ENCODE results near the gene RBMS3.
"Not testable (repeated sequence)": the region's sequence is repeated elsewhere in the genome, so short reads cannot be mapped to it uniquely, and the experiment has no call there.

RBMS3 gene

GRCh38 chr3:29802057-29802456, 521.2 kb downstream of the RBMS3 start:
- no peaks in the 10 kb centered on the region for H3K27me3 ChIP-seq (ENCODE audit: control insufficient read depth, insufficient read depth, low read length)
- H3K27ac ChIP-seq (ENCODE audit: low read depth, low read length) = no peak overlapping the region
- H3K9ac ChIP-seq (ENCODE audit: low read length) = no peak overlapping the region
- H3K36me3 ChIP-seq (ENCODE audit: control insufficient read depth, insufficient read depth, low read length) = no peaks in the 10 kb centered on the region
- no peak overlapping the region for H3K4me3 ChIP-seq (ENCODE audit: low read length)
- H3K4me1 ChIP-seq (ENCODE audit: control insufficient read depth, insufficient read depth, low read length) = no peaks in the 10 kb centered on the region

- Histone ChIP-seq H3K27me3 (ENCODE audit: control insufficient read depth, insufficient read depth, low read length) (no peaks in the 10 kb centered on the region), H3K4me3 (ENCODE audit: low read length) (no peak overlapping the region), H3K4me1 (ENCODE audit: control insufficient read depth, insufficient read depth, low read length) (no peaks in the 10 kb centered on the region), H3K9ac (ENCODE audit: low read length) (no peak overlapping the region), H3K27ac (ENCODE audit: low read depth, low read length) (no peak overlapping the region), H3K36me3 (ENCODE audit: control insufficient read depth, insufficient read depth, low read length) (no peaks in the 10 kb centered on the region)
These were observed 523.2 kb downstream of the RBMS3 start for GRCh38 chr3:29804044-29804443.

GRCh38 chr3:29805757-29806156, 524.9 kb downstream of the RBMS3 start:
- Histone ChIP-seq H3K4me1 (ENCODE audit: control insufficient read depth, insufficient read depth, low read length) (no peaks in the 10 kb centered on the region), H3K4me3 (ENCODE audit: low read length) (no peak overlapping the region), H3K27ac (ENCODE audit: low read depth, low read length) (no peak overlapping the region), H3K27me3 (ENCODE audit: control insufficient read depth, insufficient read depth, low read length) (no peaks in the 10 kb centered on the region), H3K36me3 (ENCODE audit: control insufficient read depth, insufficient read depth, low read length) (no peaks in the 10 kb centered on the region), H3K9ac (ENCODE audit: low read length) (no peak overlapping the region)

- H3K9ac ChIP-seq (ENCODE audit: low read length); H3K27me3 ChIP-seq (ENCODE audit: control insufficient read depth, insufficient read depth, low read length); H3K4me1 ChIP-seq (ENCODE audit: control insufficient read depth, insufficient read depth, low read length); H3K27ac ChIP-seq (ENCODE audit: low read depth, low read length); H3K4me3 ChIP-seq (ENCODE audit: low read length); H3K36me3 ChIP-seq (ENCODE audit: control insufficient read depth, insufficient read depth, low read length): not testable (repeated sequence)
These were observed 527.5 kb downstream of the RBMS3 start for GRCh38 chr3:29808324-29808723.

- Histone ChIP-seq H3K4me1 (ENCODE audit: control insufficient read depth, insufficient read depth, low read length) (no peaks in the 10 kb centered on the region), H3K9ac (ENCODE audit: low read length) (no peak overlapping the region), H3K4me3 (ENCODE audit: low read length) (no peak overlapping the region), H3K36me3 (ENCODE audit: control insufficient read depth, insufficient read depth, low read length) (no peaks in the 10 kb centered on the region), H3K27ac (ENCODE audit: low read depth, low read length) (no peak overlapping the region), H3K27me3 (ENCODE audit: control insufficient read depth, insufficient read depth, low read length) (no peaks in the 10 kb centered on the region)
These were observed 541.2 kb downstream of the RBMS3 start for GRCh38 chr3:29822071-29822470.

- Histone ChIP-seq H3K4me3 (ENCODE audit: low read length) (no peak overlapping the region), H3K36me3 (ENCODE audit: control insufficient read depth, insufficient read depth, low read length) (no peaks in the 10 kb centered on the region), H3K27me3 (ENCODE audit: control insufficient read depth, insufficient read depth, low read length) (no peaks in the 10 kb centered on the region), H3K4me1 (ENCODE audit: control insufficient read depth, insufficient read depth, low read length) (no peaks in the 10 kb centered on the region), H3K27ac (ENCODE audit: low read depth, low read length) (no peak overlapping the region), H3K9ac (ENCODE audit: low read length) (no peak overlapping the region)
These were observed 542.4 kb downstream of the RBMS3 start for GRCh38 chr3:29823233-29823632.

GRCh38 chr3:29826712-29827111, 545.8 kb downstream of the RBMS3 start:
- Histone ChIP-seq H3K4me1 (ENCODE audit: control insufficient read depth, insufficient read depth, low read length) (no peaks in the 10 kb centered on the region), H3K9ac (ENCODE audit: low read length) (no peak overlapping the region), H3K27ac (ENCODE audit: low read depth, low read length) (no peak overlapping the region), H3K36me3 (ENCODE audit: control insufficient read depth, insufficient read depth, low read length) (no peaks in the 10 kb centered on the region), H3K27me3 (ENCODE audit: control insufficient read depth, insufficient read depth, low read length) (no peaks in the 10 kb centered on the region), H3K4me3 (ENCODE audit: low read length) (no peak overlapping the region)

- Histone ChIP-seq H3K27ac (ENCODE audit: low read depth, low read length) (no peak overlapping the region), H3K4me3 (ENCODE audit: low read length) (no peak overlapping the region), H3K36me3 (ENCODE audit: control insufficient read depth, insufficient read depth, low read length) (no peaks in the 10 kb centered on the region), H3K4me1 (ENCODE audit: control insufficient read depth, insufficient read depth, low read length) (no peaks in the 10 kb centered on the region), H3K9ac (ENCODE audit: low read length) (no peak overlapping the region), H3K27me3 (ENCODE audit: control insufficient read depth, insufficient read depth, low read length) (no peaks in the 10 kb centered on the region)
These were observed 546.9 kb downstream of the RBMS3 start for GRCh38 chr3:29827756-29828155.

- Histone ChIP-seq H3K27ac (ENCODE audit: low read depth, low read length) (no peak overlapping the region), H3K27me3 (ENCODE audit: control insufficient read depth, insufficient read depth, low read length) (no peaks in the 10 kb centered on the region), H3K36me3 (ENCODE audit: control insufficient read depth, insufficient read depth, low read length) (no peaks in the 10 kb centered on the region), H3K4me1 (ENCODE audit: control insufficient read depth, insufficient read depth, low read length) (no peaks in the 10 kb centered on the region), H3K9ac (ENCODE audit: low read length) (no peak overlapping the region), H3K4me3 (ENCODE audit: low read length) (no peak overlapping the region)
These were observed 548.5 kb downstream of the RBMS3 start for GRCh38 chr3:29829340-29829739.

GRCh38 chr3:29850641-29851040, 569.8 kb downstream of the RBMS3 start:
- Histone ChIP-seq H3K36me3 (ENCODE audit: control insufficient read depth, insufficient read depth, low read length) (no peaks in the 10 kb centered on the region), H3K4me3 (ENCODE audit: low read length) (no peak overlapping the region), H3K9ac (ENCODE audit: low read length) (no peak overlapping the region), H3K27ac (ENCODE audit: low read depth, low read length) (no peak overlapping the region), H3K27me3 (ENCODE audit: control insufficient read depth, insufficient read depth, low read length) (no peaks in the 10 kb centered on the region), H3K4me1 (ENCODE audit: control insufficient read depth, insufficient read depth, low read length) (no peaks in the 10 kb centered on the region)

GRCh38 chr3:29852767-29853166, 571.9 kb downstream of the RBMS3 start:
- no peak overlapping the region for H3K9ac ChIP-seq (ENCODE audit: low read length)
- H3K4me3 ChIP-seq (ENCODE audit: low read length) = no peak overlapping the region
- no peaks in the 10 kb centered on the region for H3K27me3 ChIP-seq (ENCODE audit: control insufficient read depth, insufficient read depth, low read length)
- H3K36me3 ChIP-seq (ENCODE audit: control insufficient read depth, insufficient read depth, low read length) = no peaks in the 10 kb centered on the region
- H3K4me1 ChIP-seq (ENCODE audit: control insufficient read depth, insufficient read depth, low read length) = no peaks in the 10 kb centered on the region
- H3K27ac ChIP-seq (ENCODE audit: low read depth, low read length) = no peak overlapping the region

- no peak overlapping the region for H3K27ac ChIP-seq (ENCODE audit: low read depth, low read length)
- no peaks in the 10 kb centered on the region for H3K36me3 ChIP-seq (ENCODE audit: control insufficient read depth, insufficient read depth, low read length)
- no peak overlapping the region for H3K9ac ChIP-seq (ENCODE audit: low read length)
- H3K4me1 ChIP-seq (ENCODE audit: control insufficient read depth, insufficient read depth, low read length) = no peaks in the 10 kb centered on the region
- no peaks in the 10 kb centered on the region for H3K27me3 ChIP-seq (ENCODE audit: control insufficient read depth, insufficient read depth, low read length)
- no peak overlapping the region for H3K4me3 ChIP-seq (ENCODE audit: low read length)
These were observed 573.0 kb downstream of the RBMS3 start for GRCh38 chr3:29853841-29854397.

- Histone ChIP-seq H3K27me3 (ENCODE audit: control insufficient read depth, insufficient read depth, low read length) (no peaks in the 10 kb centered on the region), H3K4me3 (ENCODE audit: low read length) (no peak overlapping the region), H3K27ac (ENCODE audit: low read depth, low read length) (no peak overlapping the region), H3K36me3 (ENCODE audit: control insufficient read depth, insufficient read depth, low read length) (no peaks in the 10 kb centered on the region), H3K9ac (ENCODE audit: low read length) (no peak overlapping the region), H3K4me1 (ENCODE audit: control insufficient read depth, insufficient read depth, low read length) (no peaks in the 10 kb centered on the region)
These were observed 574.0 kb downstream of the RBMS3 start for GRCh38 chr3:29854821-29855220.
